ENCODE results near the gene GPS2. TPM values are rescaled to one million over a fixed set of nuclear protein-coding genes. Genes with fewer than 3 reads are reported as not detected.

GPS2 gene
- total and polyA plus RNA-seq, 10 of the 15 experiments (the other 5 are each of a cell fraction or from before 2014, with no cell fraction given), result 10.2 to 96.4 (median 42.5) TPM

GRCh38 chr17:7290685-7291084 lies 24.5 kb downstream of the GPS2 start:
- H3K9me3 ChIP-seq (replicated peaks; ENCODE audit: control insufficient read depth, insufficient read depth, low read length), result no peaks in the 10 kb centered on the region
- no peak overlapping the region for H3K4me2 ChIP-seq (ENCODE audit: control insufficient read depth, insufficient read depth)
- no peak for ATAC-seq
- peaks cover 3% of the 10 kb centered on the region for H3K4me1 ChIP-seq (ENCODE audit: control insufficient read depth, insufficient read depth, low read length)
- intact Hi-C loops (cut with micrococcal nuclease; ENCODE audit: unreplicated experiment) (no loop called here), in situ Hi-C loops (cut with MboI) (no loop called here)
- H3K27ac ChIP-seq (ENCODE audit: control insufficient read depth, insufficient read depth), result no peak overlapping the region
- 13% methylated on average over 11 of the region's 11 CpGs for WGBS (ENCODE audit: insufficient coverage, insufficient replicate concordance, low lambda C conversion rate, missing lambda C conversion rate)
- ChIA-PET POLR2A (no interaction called here), SMC1A (ENCODE audit: uncharacterized antibody, unreplicated experiment) (no interaction called here), CTCF (interaction anchor here (1.5 to 2.3 kb wide), 2 partner anchors 8 to 70 kb away, joined by 6 read pairs; no protein-coding TSS in a partner anchor), RAD21 (ENCODE audit: unreplicated experiment) (no interaction called here)
- FAIRE-seq, result no peak
- no peak overlapping the region for H3K4me3 ChIP-seq
- no peak for DNase-seq (ENCODE audit: low read depth, low spot score)
- no peak overlapping the region for H3K9ac ChIP-seq (ENCODE audit: control insufficient read depth, insufficient read depth, low read length)
- H3K36me3 ChIP-seq (ENCODE audit: control insufficient read depth in 2 of 2, insufficient read depth in 2 of 2, low read length in 1 of 2), result no peaks in the 10 kb centered on the region
- H3K27me3 ChIP-seq (replicated peaks in 1 of 2; ENCODE audit: control insufficient read depth in 2 of 2, insufficient read depth in 2 of 2, low read length in 1 of 2), result peaks cover 3 to 6% of the 10 kb centered on the region in 2 experiments
- no peak for TF ChIP-seq MYB (IDR thresholded peaks at IDR 0.05; ENCODE audit: borderline replicate concordance, low read depth, low read length)
- TF ChIP-seq BMI1 (IDR thresholded peaks at IDR 0.05; ENCODE audit: borderline replicate concordance), result no peak
- no peak for TF ChIP-seq FOS (IDR thresholded peaks at IDR 0.05; ENCODE audit: borderline replicate concordance, extremely low read depth, insufficient read length)
- no peak for TF ChIP-seq BRCA1 (IDR thresholded peaks at IDR 0.05; ENCODE audit: low read depth, low read length)
- no peak for TF ChIP-seq ELK1 (IDR thresholded peaks at IDR 0.05; ENCODE audit: low read depth, low read length)
- no peak for TF ChIP-seq E4F1 (IDR thresholded peaks at IDR 0.05; ENCODE audit: borderline replicate concordance, partially characterized antibody)
- no peak for TF ChIP-seq NR2C1 (IDR thresholded peaks at IDR 0.05)
- no peak for TF ChIP-seq KLF5 (IDR thresholded peaks at IDR 0.05; ENCODE audit: partially characterized antibody)
- no peak for TF ChIP-seq NR2C2 (IDR thresholded peaks at IDR 0.05; ENCODE audit: borderline replicate concordance, control insufficient read depth, insufficient read length, low read depth)
- no peak for TF ChIP-seq PML (IDR thresholded peaks at IDR 0.05; ENCODE audit: low read length)
- no peak for TF ChIP-seq EP300 (IDR thresholded peaks at IDR 0.05; ENCODE audit: borderline replicate concordance in 1 of 2, control insufficient read depth in 1 of 2, low read depth in 2 of 2, low read length in 2 of 2)
- TF ChIP-seq WRNIP1 (IDR thresholded peaks at IDR 0.05; ENCODE audit: borderline replicate concordance, low read depth, low read length), result no peak
- no peak overlapping the region for H2AFZ ChIP-seq (ENCODE audit: control insufficient read depth, low read depth, low read length)
- no TSS peak for BruUV-seq (replicated peaks)
- H4K20me1 ChIP-seq (ENCODE audit: control insufficient read depth, insufficient read depth), result no peaks in the 10 kb centered on the region; the same call in 1 of the 2 replicates
- H3K79me2 ChIP-seq (ENCODE audit: control insufficient read depth, insufficient read depth, low read length), result no peaks in the 10 kb centered on the region

Data from GM12878 (cell line).